Neural progenitor cell (in vitro differentiated cells): ENCODE results near the gene PRSS2.

Source experiments
- CTCF ChIP-seq: fragments of 200-600 bp; sonication (generic); IDR thresholded peaks from 2 replicates; pipeline ENCODE4 v1.5.1; 2017; ENCODE audit warnings: antibody characterized with exemption, mild to moderate bottlenecking
- EZH2 ChIP-seq: fragments of 200-600 bp; sonication (generic); IDR thresholded peaks from 2 replicates; pipeline ENCODE4 v1.6.1; 2017; ENCODE audit warnings: antibody characterized with exemption, mild to moderate bottlenecking, moderate library complexity
- EZH2phosphoT487 ChIP-seq: fragments of 200-600 bp; sonication (generic); IDR thresholded peaks from 2 replicates; pipeline ENCODE4 v1.6.1; 2017; ENCODE audit warnings: antibody characterized with exemption

DNA sequence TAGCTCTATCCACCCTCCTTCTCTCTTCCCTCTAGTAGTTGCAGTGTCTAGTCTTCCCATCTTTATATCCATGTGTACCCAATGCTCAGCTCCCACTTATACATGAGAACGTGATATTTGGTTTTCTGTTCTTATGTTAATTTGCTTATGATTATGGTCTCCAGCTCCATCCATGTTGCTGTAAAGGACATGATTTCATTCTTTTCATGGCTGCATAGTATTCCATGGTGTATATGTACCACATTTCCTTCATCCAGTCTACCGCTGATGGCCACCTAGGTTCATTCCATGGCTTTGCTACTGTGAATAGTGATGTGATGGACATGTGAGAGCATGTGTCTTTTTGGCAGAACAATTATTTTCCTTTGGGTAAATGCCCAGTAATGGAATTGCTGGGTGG, 6.5 kb downstream of the PRSS2 start:
- TF ChIP-seq CTCF (no peak), EZH2 (no peak), EZH2phosphoT487 (no peak)
